GM12878 (cell line): ENCODE data around the gene SLC35F3. TPM values are rescaled to one million over a fixed set of nuclear protein-coding genes. Genes with fewer than 3 reads are reported as not detected.

Source experiments
- ATAC-seq: fragments of 200-7000 bp; cut with Tn5 transposase; 3 replicates; pipeline ENCODE4 v1.9.1; 2020; ENCODE audit warnings: mild to moderate bottlenecking, moderate library complexity
- BruUV-seq: library from RNA; stranded (reverse); fragments of 400-500 nt; replicated peaks from 2 replicates; lab custom pipeline; 2021; lab: Mats Ljungman, UMichigan
- CTCF ChIA-PET: fragments of 300-600 bp; sonication (Branson Sonifier 250); formaldehyde crosslinking; extraction: SDS; loops from one replicate; lab custom pipeline; 2021; ENCODE audit warnings: inconsistent platforms; lab: Yijun Ruan, JAX
- POLR2A ChIA-PET: fragments of 350-600 bp; formaldehyde crosslinking; extraction: SDS; loops from one replicate; lab custom pipeline; 2021; ENCODE audit warnings: inconsistent platforms; lab: Charles Lee
- RAD21 ChIA-PET: fragments of 300-600 bp; sonication (Branson Sonifier 250); formaldehyde crosslinking; loops from one replicate; lab custom pipeline; 2023; ENCODE audit warnings: antibody characterized with exemption; ENCODE audit not compliant: unreplicated experiment; lab: Charles Lee
- SMC1A ChIA-PET: fragments of 300-600 bp; sonication (Branson Sonifier 250); formaldehyde crosslinking; loops from one replicate; lab custom pipeline; 2023; ENCODE audit not compliant: unreplicated experiment, uncharacterized antibody; lab: Charles Lee
- DNase-seq: peaks from one replicate; pipeline ENCODE4 v3.0.0-alpha.2; 2011; ENCODE audit warnings: low read depth, low spot score
- FAIRE-seq: peaks from 3 replicates; lab custom pipeline; 2011; peaks lifted over from hg19 to GRCh38; lab: Jason Lieb, UNC
- H2AFZ ChIP-seq: 2 replicates; pipeline ENCODE4 v1.6.0; 2011; ENCODE audit warnings: low read depth, low read length, control low read depth; ENCODE audit not compliant: control insufficient read depth
- H3K27ac ChIP-seq: 2 replicates; pipeline ENCODE4 v1.5.1; 2011; ENCODE audit warnings: control low read depth; ENCODE audit not compliant: control insufficient read depth, insufficient read depth
- H3K27me3 ChIP-seq, 2 experiments: replicated peaks in 1 of 2; 2 replicates each; pipeline versions ENCODE4 v1.6.0 to v1.6.1; 2011; ENCODE audit warnings: low read length in 1 of 2; ENCODE audit not compliant: control insufficient read depth in 2 of 2, insufficient read depth in 2 of 2
- H3K36me3 ChIP-seq, 2 experiments: 2 replicates each; pipeline ENCODE4 v1.5.1; 2011; ENCODE audit warnings: low read length in 1 of 2; ENCODE audit not compliant: control insufficient read depth in 2 of 2, insufficient read depth in 2 of 2
- H3K4me1 ChIP-seq: 2 replicates; pipeline ENCODE4 v1.6.1; 2011; ENCODE audit warnings: mild to moderate bottlenecking, low read length, moderate library complexity, mixed read lengths; ENCODE audit not compliant: control insufficient read depth, insufficient read depth
- H3K4me2 ChIP-seq: 2 replicates; pipeline ENCODE4 v1.6.0; 2011; ENCODE audit warnings: control low read depth; ENCODE audit not compliant: control insufficient read depth, insufficient read depth
- H3K4me3 ChIP-seq: fragments of 200-600 bp; sonication (generic); 2 replicates; pipeline ENCODE4 v1.5.1; 2016
- H3K79me2 ChIP-seq: 2 replicates; pipeline ENCODE4 v1.6.0; 2011; ENCODE audit warnings: low read length; ENCODE audit not compliant: control insufficient read depth, insufficient read depth
- H3K9ac ChIP-seq: 2 replicates; pipeline ENCODE4 v1.8.0; 2011; ENCODE audit warnings: low read length, control low read depth, mixed read lengths; ENCODE audit not compliant: control insufficient read depth, insufficient read depth
- H3K9me3 ChIP-seq: replicated peaks from 3 replicates; pipeline ENCODE4 v1.5.1; 2011; ENCODE audit warnings: mild to moderate bottlenecking, low read length; ENCODE audit not compliant: control insufficient read depth, insufficient read depth
- H4K20me1 ChIP-seq: 2 replicates; pipeline ENCODE4 v1.6.0; 2011; ENCODE audit not compliant: control insufficient read depth, insufficient read depth
- ATF7 ChIP-seq: fragments of 450-650 bp; IDR thresholded peaks from 2 replicates; pipeline ENCODE4 v1.6.1; 2016; ENCODE audit warnings: low read depth, mild to moderate bottlenecking
- CHD4 ChIP-seq: fragments of 200-600 bp; sonication (generic); IDR thresholded peaks from 2 replicates; pipeline ENCODE4 v1.6.1; 2016; ENCODE audit warnings: mild to moderate bottlenecking
- HCFC1 ChIP-seq: fragments of 150-350 bp; IDR thresholded peaks from 2 replicates; pipeline ENCODE4 v1.6.1; 2014; ENCODE audit warnings: low read length
- MYB ChIP-seq: fragments of 150-350 bp; IDR thresholded peaks from 2 replicates; pipeline ENCODE4 v1.6.1; 2014; ENCODE audit warnings: mild to moderate bottlenecking, low read depth, low read length, borderline replicate concordance
- PAX5 ChIP-seq: IDR thresholded peaks from 2 replicates; pipeline ENCODE4 v1.6.1; 2011; ENCODE audit warnings: low read depth, low read length, borderline replicate concordance
- RAD21 ChIP-seq: IDR thresholded peaks from 2 replicates; pipeline ENCODE4 v1.6.1; 2011; ENCODE audit warnings: mild to moderate bottlenecking, low read depth, low read length, moderate library complexity; ENCODE audit not compliant: insufficient read depth
- WGBS: methylation state at CpG from one replicate; pipeline ENCODE4 v1.1.6; 2016; ENCODE audit warnings: low lambda C conversion rate; ENCODE audit not compliant: insufficient replicate concordance, insufficient coverage; ENCODE audit errors: missing lambda C conversion rate; 5-methylcytosine and 5-hydroxymethylcytosine counted together
- in situ Hi-C: fragments of 300-500 bp; cut with MboI; formaldehyde crosslinking; loops from 9 replicates; pipeline ENCODE4 v1.14.3; 2018; ENCODE audit warnings: mixed read lengths
- intact Hi-C: fragments of 100-400 bp; cut with micrococcal nuclease; formaldehyde crosslinking; loops from one replicate; pipeline ENCODE4 v1.14.2; 2022; ENCODE audit not compliant: unreplicated experiment
- polyA plus RNA-seq, 11 experiments: library from polyadenylated mRNA; depleted of rRNA in 4 of 11; unstranded in 6 of 11; stranded (reverse) in 5 of 11; fragments of >200 nt; fragmentation: Nextera tagmentation in 4 of 11; fragmentation: Illumina TruSeq in 1 of 11; extraction: Ambion mirVana in 4 of 11; extraction: Trizol in 1 of 11; gene quantifications; 1 replicate in 1 of 11; 2 replicates in 10 of 11; pipeline versions ENCODE4 v1.2.1 to v1.2.3, GENCODE V29; 2011 to 2016; ENCODE audit warnings: inconsistent platforms in 2 of 11, missing spikeins in 2 of 11, low read depth in 1 of 11
- total RNA-seq, 4 experiments: library from RNA; depleted of rRNA in 3 of 4; stranded (reverse); fragments of >200 nt in 3 of 4; fragmentation: Illumina TruSeq in 1 of 4; extraction: Trizol in 1 of 4; gene quantifications; 2 replicates each; pipeline versions ENCODE4 v1.2.1 to v1.2.3, GENCODE V29; 2013 to 2021
- TF ChIP-seq, protein P1 (sequence below), 3 experiments: IDR thresholded peaks in 2 of 3; conservative IDR thresholded peaks in 1 of 3; 2 replicates each; pipeline ENCODE4 v1.5.1; 2011; ENCODE audit warnings: low read depth in 3 of 3, low read length in 3 of 3, mild to moderate bottlenecking in 3 of 3, control low read depth in 2 of 3, moderate library complexity in 2 of 3, inconsistent platforms in 1 of 3, mixed read lengths in 1 of 3; ENCODE audit not compliant: control insufficient read depth in 2 of 3, insufficient read depth in 1 of 3; ENCODE audit errors: extremely low read depth in 1 of 3
- TF ChIP-seq, protein P2 (sequence below): fragments of 450-650 bp; IDR thresholded peaks from 2 replicates; pipeline ENCODE4 v1.6.1; 2017; ENCODE audit warnings: borderline replicate concordance
- TF ChIP-seq, protein P3 (sequence below): IDR thresholded peaks from 2 replicates; pipeline ENCODE4 v1.6.1; 2012; ENCODE audit warnings: low read depth, low read length, improper control_type of control experiment

SLC35F3 gene
- total and polyA plus RNA-seq, 10 of the 15 experiments (the other 5 are each of a cell fraction or from before 2014, with no cell fraction given) = 1.0 to 8.6 (median 5.7) TPM

DNA sequence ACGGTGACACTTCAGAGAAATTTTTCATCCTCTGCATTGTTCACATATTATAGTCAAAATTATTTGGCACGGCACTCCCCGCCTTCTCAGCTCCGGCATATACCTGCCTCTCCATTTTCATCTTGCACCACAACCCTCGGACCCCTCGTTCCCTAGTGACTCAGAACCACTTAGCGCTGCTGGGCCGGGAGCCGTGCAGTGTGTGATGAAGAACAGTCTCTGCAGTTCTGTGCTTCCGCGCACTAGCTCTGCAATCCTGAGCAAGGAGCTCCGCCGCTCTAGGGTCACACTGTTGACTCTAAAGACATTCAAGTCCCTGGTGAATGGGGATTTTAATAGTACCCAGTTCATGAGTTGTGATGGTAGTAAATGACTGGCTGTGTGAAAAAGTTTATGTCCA, 221.2 kb downstream of the SLC35F3 start:
- FAIRE-seq = no peak
- intact Hi-C loops (loop anchor here (2.0 kb wide), 1 partner anchor 201 kb away; no protein-coding TSS in a partner anchor), in situ Hi-C loops (no loop called here)
- ChIA-PET POLR2A (interaction anchor here (0.8 kb wide), 1 partner anchor 8 kb away, joined by 5 read pairs; no protein-coding TSS in a partner anchor), RAD21 (interaction anchor here (0.9 to 2.4 kb wide), 3 partner anchors 11 to 249 kb away, joined by 3 to 7 read pairs (median 4); no protein-coding TSS in a partner anchor), SMC1A (interaction anchor here (2.4 to 2.5 kb wide), 2 partner anchors 11 to 185 kb away, joined by 8 to 9 read pairs; no protein-coding TSS in a partner anchor), CTCF (interaction anchor here (0.9 to 4.5 kb wide), 5 partner anchors 11 to 202 kb away, joined by 3 to 48 read pairs (median 5); no protein-coding TSS in a partner anchor)
- ATAC-seq = no peak
- Histone ChIP-seq H3K4me1 (no peaks in the 10 kb centered on the region), H2AFZ (no peak overlapping the region), H3K9me3 (no peaks in the 10 kb centered on the region), H4K20me1 (no peaks in the 10 kb centered on the region), H3K27ac (no peak overlapping the region), H3K4me3 (no peak overlapping the region), H3K27me3 (peaks cover 0 to 7% of the 10 kb centered on the region in 2 experiments; a peak in 2 of 4 replicates), H3K4me2 (no peak overlapping the region), H3K36me3 (no peaks in the 10 kb centered on the region), H3K79me2 (no peaks in the 10 kb centered on the region), H3K9ac (no peak overlapping the region)
- DNase-seq = no peak
- WGBS = 60% methylated on average over 13 of the region's 13 CpGs
- no TSS peak for BruUV-seq
- TF ChIP-seq, protein P1, sequence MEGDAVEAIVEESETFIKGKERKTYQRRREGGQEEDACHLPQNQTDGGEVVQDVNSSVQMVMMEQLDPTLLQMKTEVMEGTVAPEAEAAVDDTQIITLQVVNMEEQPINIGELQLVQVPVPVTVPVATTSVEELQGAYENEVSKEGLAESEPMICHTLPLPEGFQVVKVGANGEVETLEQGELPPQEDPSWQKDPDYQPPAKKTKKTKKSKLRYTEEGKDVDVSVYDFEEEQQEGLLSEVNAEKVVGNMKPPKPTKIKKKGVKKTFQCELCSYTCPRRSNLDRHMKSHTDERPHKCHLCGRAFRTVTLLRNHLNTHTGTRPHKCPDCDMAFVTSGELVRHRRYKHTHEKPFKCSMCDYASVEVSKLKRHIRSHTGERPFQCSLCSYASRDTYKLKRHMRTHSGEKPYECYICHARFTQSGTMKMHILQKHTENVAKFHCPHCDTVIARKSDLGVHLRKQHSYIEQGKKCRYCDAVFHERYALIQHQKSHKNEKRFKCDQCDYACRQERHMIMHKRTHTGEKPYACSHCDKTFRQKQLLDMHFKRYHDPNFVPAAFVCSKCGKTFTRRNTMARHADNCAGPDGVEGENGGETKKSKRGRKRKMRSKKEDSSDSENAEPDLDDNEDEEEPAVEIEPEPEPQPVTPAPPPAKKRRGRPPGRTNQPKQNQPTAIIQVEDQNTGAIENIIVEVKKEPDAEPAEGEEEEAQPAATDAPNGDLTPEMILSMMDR (IDR thresholded peaks at IDR 0.05 in 2 of 3, conservative IDR thresholded peaks at IDR 0.05 in 1 of 3; ENCODE audit: control insufficient read depth in 2 of 3, extremely low read depth in 1 of 3, insufficient read depth in 1 of 3, low read depth in 3 of 3, low read length in 3 of 3) = no peak
- no peak for TF ChIP-seq CHD4
- TF ChIP-seq, protein P2, sequence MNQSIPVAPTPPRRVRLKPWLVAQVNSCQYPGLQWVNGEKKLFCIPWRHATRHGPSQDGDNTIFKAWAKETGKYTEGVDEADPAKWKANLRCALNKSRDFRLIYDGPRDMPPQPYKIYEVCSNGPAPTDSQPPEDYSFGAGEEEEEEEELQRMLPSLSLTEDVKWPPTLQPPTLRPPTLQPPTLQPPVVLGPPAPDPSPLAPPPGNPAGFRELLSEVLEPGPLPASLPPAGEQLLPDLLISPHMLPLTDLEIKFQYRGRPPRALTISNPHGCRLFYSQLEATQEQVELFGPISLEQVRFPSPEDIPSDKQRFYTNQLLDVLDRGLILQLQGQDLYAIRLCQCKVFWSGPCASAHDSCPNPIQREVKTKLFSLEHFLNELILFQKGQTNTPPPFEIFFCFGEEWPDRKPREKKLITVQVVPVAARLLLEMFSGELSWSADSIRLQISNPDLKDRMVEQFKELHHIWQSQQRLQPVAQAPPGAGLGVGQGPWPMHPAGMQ = no peak
- no peak for TF ChIP-seq PAX5
- TF ChIP-seq HCFC1 = no peak
- TF ChIP-seq ATF7 = no peak
- TF ChIP-seq MYB = no peak
- TF ChIP-seq, protein P3, sequence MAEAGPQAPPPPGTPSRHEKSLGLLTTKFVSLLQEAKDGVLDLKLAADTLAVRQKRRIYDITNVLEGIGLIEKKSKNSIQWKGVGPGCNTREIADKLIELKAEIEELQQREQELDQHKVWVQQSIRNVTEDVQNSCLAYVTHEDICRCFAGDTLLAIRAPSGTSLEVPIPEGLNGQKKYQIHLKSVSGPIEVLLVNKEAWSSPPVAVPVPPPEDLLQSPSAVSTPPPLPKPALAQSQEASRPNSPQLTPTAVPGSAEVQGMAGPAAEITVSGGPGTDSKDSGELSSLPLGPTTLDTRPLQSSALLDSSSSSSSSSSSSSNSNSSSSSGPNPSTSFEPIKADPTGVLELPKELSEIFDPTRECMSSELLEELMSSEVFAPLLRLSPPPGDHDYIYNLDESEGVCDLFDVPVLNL = no peak
- no peak for TF ChIP-seq RAD21
